Measurements from ENCODE around the gene LCORL.
"Not testable (repeated sequence)": the region's sequence is repeated elsewhere in the genome, so short reads cannot be mapped to it uniquely, and the experiment has no call there.

Gene LCORL

DNA sequence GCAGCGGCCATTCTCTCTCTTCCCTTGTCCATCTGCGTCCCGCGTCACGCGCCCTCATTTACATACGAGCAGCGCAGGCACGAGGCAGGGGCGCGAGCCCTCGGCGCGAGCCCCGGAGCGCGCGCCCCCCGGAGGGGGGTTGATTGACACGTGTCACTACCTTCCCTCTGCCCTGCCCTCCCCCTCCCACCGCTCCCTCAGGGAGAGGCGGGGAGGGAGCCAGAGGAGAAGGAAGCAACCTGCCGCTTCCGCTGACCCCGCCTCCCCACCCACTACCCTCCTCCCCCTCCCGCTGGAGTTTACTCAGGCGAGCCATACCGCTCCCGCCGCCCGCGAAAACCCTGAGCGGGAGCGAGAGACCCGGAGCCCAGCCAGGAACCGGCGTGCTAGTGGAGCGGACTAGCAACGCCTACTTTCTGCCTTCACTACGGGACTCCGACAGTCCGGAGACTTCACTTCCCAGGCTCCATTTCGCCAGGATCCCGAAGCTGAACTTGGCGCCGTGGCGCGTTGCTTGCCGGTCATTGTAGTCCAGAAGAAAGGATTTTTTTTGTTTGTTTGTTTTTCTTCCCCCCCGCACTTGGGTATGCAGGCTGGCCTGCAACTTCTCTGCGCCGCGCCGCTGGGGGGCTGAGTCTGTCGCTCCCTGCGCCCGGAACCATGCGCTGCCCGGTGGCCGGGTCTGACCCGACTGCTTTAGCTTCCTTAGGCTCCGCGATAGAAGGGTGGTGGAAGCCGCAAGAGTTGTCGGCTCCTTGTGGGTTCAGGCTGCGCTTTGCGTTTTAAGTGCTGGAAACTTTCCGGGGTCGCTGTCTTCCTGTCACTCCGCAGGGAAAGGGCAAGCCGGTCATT lies at the start of gene LCORL:
TSS of gene LCORL (minus strand) at position 36 of the 852 bp plus-strand sequence. CDS start at position 32, 4 bp downstream.
- peak; percentile 78 to 82 for DNase-seq (ENCODE audit: low read depth in 2 of 2)

DNA sequence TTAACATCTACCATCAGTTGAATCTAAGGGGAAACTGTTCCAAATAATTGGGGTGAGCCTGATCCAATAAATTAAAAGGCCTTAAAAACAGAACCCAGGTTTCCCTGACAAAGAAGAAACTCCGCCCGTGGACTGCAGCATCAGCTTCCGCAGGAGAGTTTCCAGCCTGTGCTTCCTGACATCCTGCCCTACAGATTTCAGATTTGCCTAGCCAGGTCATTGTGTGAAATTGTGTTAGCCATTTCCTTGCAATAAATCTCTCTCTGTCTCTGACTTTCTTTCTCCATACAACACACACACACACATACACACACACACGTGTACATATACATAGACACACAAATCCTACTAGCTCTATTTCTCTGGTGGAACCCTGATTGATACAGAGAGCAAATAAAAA lies 48.3 kb upstream of the LCORL start:
- DNase-seq (ENCODE audit: low read depth in 2 of 2) = no peak

DNA sequence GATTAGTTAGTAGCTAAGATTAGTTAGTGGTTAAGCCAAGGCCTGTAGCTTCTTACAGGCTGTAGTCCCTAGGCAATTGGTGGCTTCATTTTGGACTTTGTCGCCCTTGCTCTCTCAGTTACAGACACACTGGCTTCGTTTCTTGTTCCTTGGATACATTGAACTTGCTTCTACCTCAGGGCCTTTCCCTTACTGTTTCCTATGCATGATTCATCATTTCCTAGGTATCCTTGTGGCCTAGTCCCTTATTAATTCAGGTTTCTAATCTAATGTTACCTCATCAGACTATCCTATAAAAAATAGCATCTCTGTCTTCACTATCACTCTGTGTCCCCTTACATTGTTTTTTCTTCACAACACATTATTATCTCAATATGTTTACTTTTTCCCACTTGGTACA lies 45.5 kb upstream of the LCORL start:
- DNase-seq (ENCODE audit: low read depth in 2 of 2) = no peak

DNA sequence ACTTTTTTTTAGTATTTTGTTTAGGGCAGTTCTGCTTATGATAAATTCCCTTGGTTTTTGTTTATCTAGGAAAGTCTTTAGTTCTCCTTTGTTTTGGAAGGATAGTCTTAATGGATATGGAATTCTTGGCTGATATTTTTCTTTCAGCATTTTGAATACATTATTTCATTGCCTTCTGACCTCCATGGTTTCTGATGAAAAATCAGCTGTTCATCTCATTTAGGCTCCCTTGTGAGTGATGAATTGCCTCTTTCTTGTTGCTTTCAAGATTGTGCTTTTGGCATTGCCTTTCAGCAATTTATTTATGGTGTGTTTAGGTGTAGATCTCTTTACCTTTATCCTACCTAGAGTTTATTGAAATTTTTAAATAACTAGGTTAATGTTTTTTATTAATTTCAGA lies 41.5 kb upstream of the LCORL start:
- DNase-seq (ENCODE audit: low read depth in 2 of 2) = no peak

DNA sequence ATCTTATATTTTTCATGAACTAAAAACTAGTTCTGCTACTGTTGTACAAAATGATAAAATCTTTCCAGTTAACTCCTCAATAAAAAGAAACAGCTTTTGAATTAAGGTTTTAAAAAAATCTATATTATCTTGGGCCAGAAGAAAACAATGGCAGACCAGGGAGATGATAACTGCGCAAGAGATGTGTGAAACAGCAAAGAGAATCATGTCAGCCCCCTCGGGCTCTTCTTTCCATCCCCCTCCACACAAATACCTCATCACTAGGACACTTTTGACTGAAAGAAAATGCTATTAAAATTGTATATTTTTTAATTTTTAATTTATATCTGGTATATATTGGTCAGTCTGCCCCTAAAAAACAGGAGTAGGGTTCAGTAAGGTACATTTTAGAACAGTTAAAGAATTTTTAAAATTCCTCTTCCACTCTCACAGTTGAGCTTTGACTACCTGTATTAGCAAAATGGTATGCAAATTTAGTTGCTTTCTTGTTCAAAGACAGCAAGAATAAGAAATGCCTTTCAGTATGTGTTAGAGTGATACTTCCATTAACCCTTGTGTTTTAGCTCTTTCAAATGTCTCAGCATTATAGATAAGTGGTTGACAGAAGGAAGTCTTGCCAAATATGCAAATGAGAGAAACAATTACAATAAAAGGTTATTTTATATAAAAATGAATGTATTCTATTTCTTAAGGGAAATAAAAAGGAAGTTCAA lies 36.4 kb upstream of the LCORL start:
- no peak for DNase-seq (ENCODE audit: low read depth in 2 of 2)

DNA sequence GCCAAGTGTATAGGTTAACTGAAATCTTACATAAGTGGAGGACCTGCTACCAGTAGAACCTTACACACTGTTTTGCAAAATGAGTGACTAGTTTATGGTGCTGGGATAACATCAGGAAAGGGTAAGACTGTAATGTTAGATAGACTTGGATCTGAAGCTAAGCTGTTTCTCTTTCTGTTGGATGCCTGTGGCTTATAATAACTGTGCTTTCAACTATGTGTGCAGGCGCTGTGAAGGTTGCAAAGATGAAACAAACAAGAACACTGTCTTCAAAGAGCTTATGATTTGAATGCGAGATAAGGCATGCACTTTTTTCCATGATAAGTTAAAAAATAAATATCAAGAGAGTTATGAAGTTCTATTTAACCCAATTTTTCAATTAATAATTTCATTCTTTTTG lies 34.5 kb upstream of the LCORL start:
- no peak for DNase-seq (ENCODE audit: low read depth in 2 of 2)

DNA sequence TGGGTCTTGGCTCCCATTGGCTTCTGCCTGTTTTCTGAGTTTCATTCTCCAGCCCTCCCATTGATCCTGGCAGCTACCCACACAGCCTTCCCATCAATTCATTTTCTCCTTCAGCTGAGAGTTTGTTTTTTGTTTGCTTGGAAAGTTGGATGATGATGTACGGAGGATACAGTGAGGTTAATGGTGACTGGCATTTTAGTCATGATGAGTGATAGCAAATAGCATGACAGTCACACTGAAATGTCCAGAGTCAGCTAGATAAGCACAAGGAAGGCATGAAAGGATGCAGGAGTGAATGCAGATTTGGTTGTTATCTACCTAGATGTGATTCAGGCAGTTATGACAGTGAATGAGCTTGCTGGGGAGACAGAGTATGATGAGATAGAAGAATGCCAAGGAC lies 30.6 kb upstream of the LCORL start:
- no peak for DNase-seq (ENCODE audit: low read depth in 2 of 2)

DNA sequence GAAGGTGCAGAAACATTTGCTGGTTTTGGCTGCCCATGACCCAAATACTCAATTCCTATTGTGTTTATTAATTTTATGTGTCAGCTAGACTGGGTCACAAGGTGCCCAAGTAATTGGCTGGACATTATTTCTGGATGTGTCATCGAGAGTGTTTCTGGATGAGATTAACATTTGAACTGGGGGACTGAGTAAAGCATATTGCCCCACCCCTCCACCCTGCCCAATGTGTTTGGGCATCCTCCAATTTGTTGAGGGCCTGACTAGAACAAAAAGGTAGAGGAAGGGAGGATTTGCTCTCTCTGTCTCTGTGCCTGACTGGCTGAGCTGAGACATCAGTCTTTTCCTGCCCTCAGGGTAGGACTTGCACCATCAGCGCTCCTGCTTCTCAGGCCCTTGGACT lies 29.7 kb upstream of the LCORL start:
- DNase-seq (ENCODE audit: low read depth in 2 of 2) = no peak

DNA sequence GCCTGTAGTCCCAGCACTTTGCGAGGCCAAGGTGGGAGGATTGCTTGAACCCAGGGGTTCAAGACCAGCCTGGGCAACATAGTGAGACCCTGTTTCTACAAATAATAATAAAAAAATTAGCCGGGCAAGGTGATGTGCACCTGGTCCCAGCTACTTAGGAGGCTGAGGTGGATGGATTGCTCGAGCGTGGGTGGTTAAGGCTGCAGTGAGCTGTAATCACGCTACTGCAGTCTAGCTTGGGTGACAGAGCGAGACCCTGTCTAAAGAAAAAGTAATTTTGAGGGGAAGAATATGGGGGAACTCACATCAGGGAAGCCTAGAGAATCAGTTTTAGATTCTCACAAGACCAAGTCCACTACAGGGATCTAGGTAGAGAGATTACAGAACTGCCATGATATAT lies 28.9 kb upstream of the LCORL start:
- DNase-seq (ENCODE audit: low read depth in 2 of 2) = no peak

DNA sequence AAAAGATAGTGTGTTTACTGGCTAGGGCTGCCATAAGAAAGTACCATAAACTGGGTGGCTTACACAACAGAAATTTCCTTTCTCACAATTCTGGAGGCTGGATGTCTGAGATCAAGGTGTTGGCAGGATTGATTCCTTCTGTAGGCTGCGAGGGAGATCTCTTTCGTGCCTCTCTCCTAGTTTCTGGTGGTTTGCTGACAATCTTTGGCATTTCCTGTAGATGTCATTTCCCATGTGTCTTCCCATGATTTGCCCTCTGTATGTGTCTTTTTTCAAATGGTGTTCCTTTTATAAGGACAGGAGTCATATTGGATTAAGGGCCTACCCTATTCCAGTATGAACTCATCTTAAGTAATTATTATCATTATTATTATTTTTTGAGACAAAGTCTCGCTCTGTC lies 27.9 kb upstream of the LCORL start:
- DNase-seq (ENCODE audit: low read depth in 2 of 2) = no peak

DNA sequence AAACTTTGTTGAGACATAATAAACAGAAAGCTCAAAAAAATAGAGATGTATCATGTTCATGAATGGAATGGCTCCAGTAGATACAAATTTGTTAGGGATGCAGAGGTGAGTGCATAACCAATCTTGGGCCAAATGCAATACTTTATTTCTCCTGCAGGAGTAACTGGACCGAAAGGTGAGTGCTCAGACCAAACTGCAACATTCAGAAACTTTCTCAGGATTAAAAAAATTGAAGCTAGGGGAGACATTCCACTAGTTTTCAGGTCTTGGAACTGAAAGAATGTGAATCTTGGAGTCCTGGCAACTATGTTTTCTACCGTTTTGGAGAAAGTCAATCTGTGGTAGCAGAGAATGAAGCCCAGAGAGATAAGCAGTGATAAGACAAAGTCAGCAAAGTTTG lies 21.2 kb upstream of the LCORL start:
- DNase-seq (ENCODE audit: low read depth in 2 of 2) = no peak

DNA sequence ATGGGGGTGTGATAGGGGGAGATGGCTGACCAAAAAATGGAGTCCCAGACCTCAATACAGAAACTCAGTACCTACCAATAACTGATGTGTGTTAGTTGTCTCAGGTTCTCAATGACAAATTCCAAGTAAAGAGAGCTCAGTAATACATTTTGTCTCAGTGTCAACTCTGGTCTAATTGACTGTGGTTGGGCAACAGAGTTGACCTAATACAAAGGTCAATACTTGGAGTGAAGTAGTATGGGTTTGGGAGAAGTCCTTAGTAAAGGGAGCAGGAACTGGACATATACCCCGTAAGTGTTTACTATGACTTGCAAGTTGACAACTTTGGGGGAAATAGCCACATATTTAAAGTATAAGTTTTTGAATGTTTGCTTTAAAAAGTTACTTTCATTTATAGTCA lies 20.5 kb upstream of the LCORL start:
- DNase-seq (ENCODE audit: low read depth in 2 of 2) = no peak

DNA sequence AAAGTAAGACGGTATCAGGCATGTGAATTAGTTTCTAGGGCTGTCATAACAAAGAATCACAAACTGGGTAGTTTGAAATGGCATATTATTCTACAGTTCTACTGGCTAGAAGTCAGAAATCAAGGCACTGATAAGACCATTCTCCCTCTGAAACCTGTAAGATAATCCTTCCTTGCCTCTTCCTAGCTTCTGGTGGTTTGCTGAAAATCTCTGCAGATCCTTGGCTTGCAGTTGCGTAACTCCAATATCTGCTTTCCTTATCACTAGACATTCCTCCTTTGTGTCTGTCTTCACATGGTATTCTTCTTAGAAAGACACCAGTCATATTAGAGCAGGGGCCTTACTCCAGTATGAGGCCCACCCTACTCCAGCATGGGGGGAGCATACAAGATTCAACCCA lies 19.6 kb upstream of the LCORL start:
- no peak for DNase-seq (ENCODE audit: low read depth in 2 of 2)

DNA sequence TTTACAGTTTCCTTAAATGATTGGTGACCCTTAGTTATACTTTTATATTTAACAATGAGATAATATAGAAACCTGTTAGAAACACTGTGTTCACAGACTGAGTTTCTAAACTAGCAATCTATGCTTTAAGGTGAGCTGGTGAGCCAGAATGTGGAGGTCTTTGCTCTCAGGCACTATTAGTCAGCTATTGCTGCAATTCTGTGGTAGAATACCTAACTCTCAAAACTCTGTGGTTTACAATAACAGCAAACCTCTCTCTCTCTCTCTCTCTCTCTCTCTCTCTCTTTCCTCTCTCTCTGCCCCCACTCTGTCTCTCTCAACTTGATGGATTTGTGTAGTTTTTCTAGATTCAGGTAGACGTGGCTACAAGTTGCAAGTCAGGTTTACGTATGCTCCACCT lies 17.6 kb upstream of the LCORL start:
- no peak for DNase-seq (ENCODE audit: low read depth in 2 of 2)

DNA sequence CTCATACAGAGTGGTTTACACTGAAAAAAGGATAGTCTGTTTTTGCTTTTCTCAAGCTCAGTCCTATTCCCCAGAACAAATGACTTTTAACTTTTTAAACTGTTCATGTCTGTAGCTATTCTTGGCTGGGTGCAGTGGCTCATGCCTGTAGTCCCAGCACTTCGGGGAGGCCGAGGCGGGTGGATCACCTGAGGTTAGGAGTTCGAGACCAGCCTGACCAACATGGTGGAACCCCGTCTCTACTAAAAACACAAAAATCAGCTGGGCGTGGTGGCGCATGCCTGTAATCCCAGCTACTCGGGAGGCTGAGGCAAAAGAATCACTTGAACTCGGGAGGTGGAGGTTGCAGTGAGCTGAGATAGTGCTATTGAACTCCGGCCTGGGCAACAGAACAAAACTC lies 14.8 kb upstream of the LCORL start:
- not testable (repeated sequence) for DNase-seq (ENCODE audit: low read depth in 2 of 2)

DNA sequence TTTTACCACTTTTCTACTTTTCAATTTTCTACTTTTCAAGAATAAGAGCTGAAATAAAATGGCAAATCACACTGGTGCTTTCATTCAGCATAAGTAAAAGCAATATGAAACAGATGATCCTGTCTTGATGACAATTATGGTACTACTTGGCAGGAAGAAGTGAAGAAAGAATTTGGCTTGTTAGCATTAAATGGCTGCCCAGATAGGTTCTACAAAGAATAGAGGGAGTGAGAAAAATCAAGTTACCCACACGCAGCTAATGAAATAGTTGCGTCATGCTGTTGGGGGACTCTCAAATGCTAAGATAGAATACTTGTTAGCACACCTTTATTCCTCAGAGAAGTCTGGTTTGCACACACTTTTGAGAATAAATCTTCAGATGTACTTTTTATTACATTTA lies 12.5 kb upstream of the LCORL start:
- DNase-seq (ENCODE audit: low read depth in 2 of 2) = no peak

DNA sequence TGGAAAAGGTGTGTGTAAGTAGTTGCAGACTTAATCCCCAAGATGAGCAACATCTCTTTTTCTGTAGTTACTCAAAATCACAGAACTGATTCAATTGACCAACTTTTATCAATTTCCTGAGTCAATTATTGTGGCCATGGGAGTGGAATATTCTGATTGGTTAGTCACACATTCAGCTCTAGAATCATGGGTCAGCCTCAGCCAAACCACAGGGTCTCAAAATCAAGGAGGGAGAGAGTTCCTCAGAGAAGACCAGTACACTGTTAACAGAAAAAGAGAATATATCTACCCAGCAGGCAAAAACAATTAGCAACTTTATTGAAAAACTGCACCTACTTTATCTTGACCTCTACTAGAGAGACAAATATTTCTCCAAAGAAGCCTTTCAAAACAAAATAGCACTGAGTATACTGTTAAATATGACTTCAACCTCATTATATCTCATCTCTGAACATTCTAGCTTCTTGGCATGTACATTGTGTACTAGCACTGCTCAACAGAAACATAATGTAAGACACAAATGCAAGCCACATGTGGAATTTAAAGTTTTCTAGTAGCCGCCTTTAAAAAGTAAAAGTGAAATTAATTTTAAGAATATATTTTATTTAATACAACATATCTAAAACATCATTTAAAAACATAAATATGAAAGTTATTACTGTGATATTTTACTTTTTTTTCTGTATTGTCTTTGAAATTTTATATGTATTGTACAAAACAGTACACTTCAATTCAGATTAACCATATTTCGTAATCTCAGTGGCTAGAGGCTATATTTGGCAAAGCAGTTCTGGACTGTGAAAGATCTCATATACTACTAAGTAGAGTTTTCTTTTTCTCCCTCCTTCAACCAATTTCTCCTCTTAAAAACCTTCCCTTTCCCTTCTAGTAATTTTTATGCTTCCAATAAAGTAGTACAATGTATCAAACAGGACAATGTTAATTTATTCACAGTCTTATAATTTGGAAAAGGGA lies 11.8 kb upstream of the LCORL start:
- DNase-seq (ENCODE audit: low read depth in 2 of 2) = no peak

DNA sequence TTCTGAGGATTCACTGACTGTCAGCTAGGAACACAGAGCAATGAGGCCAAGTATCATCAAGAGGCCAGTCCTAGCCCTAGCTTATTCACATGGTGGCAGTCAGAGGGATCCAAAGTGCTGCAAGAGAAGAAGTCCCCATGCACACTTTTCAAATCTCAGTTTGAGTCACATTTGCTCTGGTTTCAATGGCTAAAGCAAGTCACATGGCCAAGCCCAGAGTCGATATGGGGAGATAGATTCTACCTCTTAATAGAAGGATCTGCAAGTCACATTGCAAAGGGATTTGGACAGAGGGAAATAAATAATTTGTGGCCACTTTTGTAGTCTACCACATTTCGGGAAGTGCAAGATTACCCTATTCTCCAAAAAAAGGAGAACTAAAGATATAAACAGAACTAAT lies 3.7 kb upstream of the LCORL start:
- no peak for DNase-seq (ENCODE audit: low read depth in 2 of 2)

DNA sequence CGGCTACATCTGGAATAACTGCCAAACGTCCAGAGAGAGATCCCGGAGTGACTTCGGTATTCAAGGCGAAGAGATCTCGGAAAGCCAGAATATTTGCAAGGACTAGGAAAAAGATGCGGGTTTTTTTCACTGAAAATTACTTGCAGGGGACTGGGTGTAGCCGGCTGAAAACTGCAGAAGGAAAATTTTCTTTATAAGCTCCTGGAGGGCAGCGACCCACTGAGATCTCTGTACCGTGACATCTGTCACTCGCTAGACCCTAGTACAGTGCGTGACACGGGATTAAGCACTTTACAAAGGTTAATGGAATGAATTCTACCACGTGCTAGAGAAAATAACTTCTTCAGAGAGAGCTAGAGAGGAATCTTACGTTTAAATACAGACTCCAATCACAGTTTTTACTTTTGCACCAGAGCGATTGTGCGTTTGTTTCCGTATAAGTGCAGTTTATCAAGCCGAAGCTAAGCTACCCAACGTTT lies 1.1 kb upstream of the LCORL start:
- DNase-seq (ENCODE audit: low read depth in 2 of 2) = no peak

DNA sequence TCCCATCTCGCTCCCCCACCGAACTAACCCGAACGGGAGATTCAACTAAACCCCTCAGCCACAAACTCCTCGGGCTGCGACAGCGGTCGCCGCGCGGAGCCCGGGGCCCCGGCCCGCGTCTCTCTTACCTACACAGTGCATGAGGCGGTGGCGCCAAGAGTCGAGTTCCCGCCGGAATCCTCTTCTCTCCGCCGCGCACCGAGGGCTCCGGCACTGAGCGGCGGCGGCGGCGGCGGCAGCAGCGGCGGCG lies 160 bp downstream of the LCORL start:
- DNase-seq (ENCODE audit: low read depth in 2 of 2) = no peak

DNA sequence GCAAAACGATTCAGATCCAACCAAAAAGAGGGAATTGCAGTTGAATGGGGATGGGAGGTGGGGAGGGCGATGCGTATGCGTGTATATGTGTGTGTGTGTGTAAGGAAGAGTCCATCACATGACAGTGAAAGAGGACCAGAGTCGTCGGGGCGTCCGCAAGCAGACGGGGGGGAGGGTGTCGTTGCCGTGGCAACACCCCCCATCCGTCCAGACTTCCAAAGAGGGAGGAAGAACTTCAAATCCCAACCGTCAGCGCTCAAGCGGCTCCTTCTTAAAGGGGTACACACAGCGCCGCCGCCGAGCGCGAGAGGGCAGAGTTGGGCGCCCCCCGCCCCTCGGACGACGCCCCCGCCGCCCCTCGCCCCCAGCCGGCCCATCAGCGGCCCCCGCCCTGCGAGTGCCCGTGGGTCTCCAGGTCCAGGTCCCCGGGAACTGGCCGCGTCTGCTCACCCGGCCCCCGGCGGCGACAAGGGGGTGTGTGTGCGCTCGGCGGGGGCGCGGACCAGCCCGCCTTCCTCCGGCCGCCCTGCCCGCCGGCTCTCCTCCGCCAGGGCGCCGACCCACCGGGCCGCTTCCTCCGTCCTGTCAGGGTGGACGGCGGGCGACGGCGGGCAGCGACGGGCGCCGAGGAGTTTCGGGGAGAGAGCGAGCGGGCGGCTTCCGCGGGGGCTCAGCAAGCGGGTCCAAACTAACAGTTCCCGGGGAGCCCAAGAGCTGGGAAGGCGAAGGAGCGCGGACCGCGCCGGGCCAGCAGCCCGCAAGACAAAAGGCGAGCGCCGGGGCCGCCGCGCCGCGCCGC lies 685 bp downstream of the LCORL start:
- peak in 1 of 2 experiments; percentile 20 for DNase-seq (ENCODE audit: low read depth in 2 of 2)

All from stimulated activated CD4-positive, alpha-beta T cell treated with anti-CD3 and anti-CD28 coated beads, Interleukin-12 subunit alpha, Interleukin-12 subunit beta, amount 100 ng/mL, for 24 hours (primary cell).